ENCODE results near the gene HADHB.
"Not testable (repeated sequence)": the region's sequence is repeated elsewhere in the genome, so short reads cannot be mapped to it uniquely, and the experiment has no call there.

HADHB gene

DNA sequence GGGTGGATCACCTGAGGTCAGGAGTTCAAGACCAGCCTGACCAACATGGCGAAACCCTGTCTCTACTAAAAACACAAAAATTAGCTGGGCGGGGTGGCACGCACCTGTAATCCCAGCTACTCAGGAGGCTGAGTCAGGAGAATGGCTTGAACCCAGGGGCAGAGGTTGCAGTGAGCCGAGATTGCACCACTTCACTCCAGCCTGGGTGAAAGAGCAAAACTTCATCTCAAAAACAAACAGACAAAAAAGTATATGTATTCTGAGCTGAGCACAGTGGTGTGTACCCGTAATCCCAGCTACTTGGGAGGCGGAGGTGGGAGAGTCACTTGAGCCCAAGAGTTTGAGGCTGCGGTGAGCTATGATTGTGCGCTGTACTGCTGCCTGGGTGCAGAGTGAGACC is 86.6 kb downstream of the HADHB start:
- not testable (repeated sequence) for DNase-seq

DNA sequence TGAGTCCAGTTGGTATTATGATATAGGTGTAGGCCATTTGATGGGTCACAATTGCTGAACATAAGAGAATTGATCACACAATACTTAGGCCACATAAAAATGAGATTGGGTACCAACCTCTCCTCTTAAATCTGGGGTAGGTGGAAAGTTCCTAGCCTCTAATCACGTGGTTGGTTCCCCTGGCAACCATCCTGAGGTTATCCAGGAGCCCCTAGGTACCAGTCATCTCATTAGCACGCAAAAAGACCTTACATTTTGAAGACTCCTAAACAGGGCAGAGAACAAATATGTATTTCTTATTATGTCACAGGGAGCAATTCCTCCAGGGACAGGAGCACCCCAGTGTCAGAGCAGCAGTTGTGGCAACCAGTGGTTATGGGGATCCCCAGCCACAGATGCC is 88.6 kb downstream of the HADHB start:
- DNase-seq = no peak

DNA sequence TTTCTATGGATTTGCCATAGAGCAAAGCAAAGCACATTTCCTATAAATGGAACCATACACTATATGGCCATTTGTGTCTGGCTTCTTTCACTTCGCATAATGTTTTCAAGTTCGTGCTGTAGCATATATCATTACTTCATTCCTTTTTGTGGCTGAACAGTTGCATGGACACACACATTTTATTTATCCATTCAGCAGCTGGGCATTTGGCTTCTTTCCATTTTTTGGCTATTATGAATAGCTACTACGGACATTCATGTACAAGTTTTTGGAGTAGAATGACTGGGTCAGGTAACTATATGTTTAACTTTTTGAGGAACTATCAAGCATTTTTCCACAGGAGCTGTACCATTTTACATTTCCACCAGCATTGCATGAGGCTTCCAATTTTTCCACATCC is 90.5 kb downstream of the HADHB start:
- no peak for DNase-seq

DNA sequence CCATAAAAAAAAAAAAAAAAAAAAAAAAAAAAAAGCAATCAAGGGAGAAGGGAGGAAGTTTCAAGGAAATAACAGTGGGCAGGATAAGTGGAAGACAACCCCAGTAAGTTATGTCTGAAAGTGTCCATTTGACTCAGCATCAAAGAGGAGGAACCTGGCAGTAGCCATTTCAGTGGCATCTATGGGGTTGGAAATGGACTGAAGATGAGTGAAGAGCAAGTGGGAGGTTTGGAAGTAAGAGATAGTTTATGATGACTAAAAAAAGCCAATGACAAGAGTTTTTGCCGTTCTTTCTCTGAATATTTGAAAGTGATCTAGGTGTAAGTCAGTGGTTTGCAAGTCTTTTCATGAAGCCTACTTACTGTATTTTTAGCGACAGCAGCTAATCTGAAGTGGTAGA is 92.0 kb downstream of the HADHB start:
- no peak for DNase-seq

DNA sequence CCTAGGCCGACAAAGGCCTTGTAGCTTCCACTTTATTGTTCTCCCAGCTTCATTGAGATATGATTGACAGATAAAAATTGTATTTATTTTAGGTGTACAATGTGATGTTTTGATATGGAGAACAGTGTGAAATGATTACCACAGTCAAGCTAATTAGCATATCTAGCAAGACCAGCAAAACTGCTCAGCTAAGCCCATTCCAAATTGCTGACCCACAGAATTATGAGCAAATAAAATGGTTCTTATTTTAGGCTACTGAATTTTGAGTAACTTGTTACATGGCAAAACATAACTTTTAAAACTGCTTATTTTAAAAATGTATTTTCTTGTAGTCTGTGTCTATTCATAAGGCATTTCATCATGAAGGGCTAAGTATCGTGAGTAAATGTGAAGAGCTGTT is 92.6 kb downstream of the HADHB start:
- DNase-seq = no peak

Measured in stimulated activated CD8-positive, alpha-beta memory T cell treated with anti-CD3 and anti-CD28 coated beads, Interleukin-4, amount 100 ng/mL, for 48 hours (primary cell).